Measurements from ENCODE around the gene LPAR6. TPM values are rescaled to one million over a fixed set of nuclear protein-coding genes. Genes with fewer than 3 reads are reported as not detected.

LPAR6 gene
- total and polyA plus RNA-seq, 4 donors = 17.1 to 79.1 (median 26.5) TPM

GRCh38 chr13:48446464-48446863 lies 33.6 kb upstream of the LPAR6 start:
- 95 to 96% methylated on average over 1 of the region's 1 CpG for WGBS, 2 donors
- Histone ChIP-seq H3K27ac (ENCODE audit: low read depth in 1 of 2, low read length in 2 of 2) (peak overlapping the region in 1 of 2 donors; percentile 57), H3K27me3 (ENCODE audit: control insufficient read depth in 1 of 2, insufficient read depth in 2 of 2, low read length in 1 of 2) (no peaks in the 10 kb centered on the region), H3K4me3 (ENCODE audit: low read length in 2 of 2) (no peak overlapping the region), H3K36me3 (ENCODE audit: control insufficient read depth in 1 of 2, insufficient read depth in 2 of 2, low read length in 1 of 2) (no peaks in the 10 kb centered on the region), H3K4me1 (ENCODE audit: control insufficient read depth in 1 of 2, insufficient read depth in 2 of 2, low read length in 2 of 2) (peaks cover 0 to 2% of the 10 kb centered on the region in 2 donors), H3K9me3 (ENCODE audit: control insufficient read depth, low read length) (no peaks in the 10 kb centered on the region)
- peak; percentile 50 for ATAC-seq (ENCODE audit: low FRiP score)
- intact Hi-C loops (cut with DNase I) = loop anchor here (5.0 kb wide), 1 partner anchor 34 kb away; the partner anchor contains the start of gene LPAR6 (in 2 of the 2)
- no peak for DNase-seq

- intact Hi-C loops (cut with DNase I) = no loop called here
- no peaks in the 10 kb centered on the region for H3K27me3 ChIP-seq (ENCODE audit: control insufficient read depth in 1 of 2, insufficient read depth in 2 of 2, low read length in 1 of 2)
- no peak for DNase-seq
- WGBS, 2 donors = 19 to 21% methylated on average over 1 of the region's 1 CpG
- no peak overlapping the region for H3K27ac ChIP-seq (ENCODE audit: low read depth in 1 of 2, low read length in 2 of 2)
- H3K4me1 ChIP-seq (ENCODE audit: control insufficient read depth in 1 of 2, insufficient read depth in 2 of 2, low read length in 2 of 2) = peaks cover 2% of the 10 kb centered on the region in 2 donors
- no peak for ATAC-seq (ENCODE audit: low FRiP score)
- no peaks in the 10 kb centered on the region for H3K36me3 ChIP-seq (ENCODE audit: control insufficient read depth in 1 of 2, insufficient read depth in 2 of 2, low read length in 1 of 2)
- no peaks in the 10 kb centered on the region for H3K9me3 ChIP-seq (ENCODE audit: control insufficient read depth, low read length)
- H3K4me3 ChIP-seq (ENCODE audit: low read length in 2 of 2) = no peak overlapping the region
Measured at GRCh38 chr13:48443442-48444208, 30.7 kb upstream of the LPAR6 start.

GRCh38 chr13:48437371-48437770 lies 24.5 kb upstream of the LPAR6 start:
- H3K9me3 ChIP-seq (ENCODE audit: control insufficient read depth, low read length) = no peaks in the 10 kb centered on the region
- no peaks in the 10 kb centered on the region for H3K27me3 ChIP-seq (ENCODE audit: control insufficient read depth in 1 of 2, insufficient read depth in 2 of 2, low read length in 1 of 2)
- H3K4me1 ChIP-seq (ENCODE audit: control insufficient read depth in 1 of 2, insufficient read depth in 2 of 2, low read length in 2 of 2) = peaks cover 3% of the 10 kb centered on the region in 2 donors
- no peak overlapping the region for H3K4me3 ChIP-seq (ENCODE audit: low read length in 2 of 2)
- no peaks in the 10 kb centered on the region for H3K36me3 ChIP-seq (ENCODE audit: control insufficient read depth in 1 of 2, insufficient read depth in 2 of 2, low read length in 1 of 2)
- peak; percentile 86 to 91 for DNase-seq
- ATAC-seq (ENCODE audit: low FRiP score) = peak; percentile 88
- 2 to 3% methylated on average over 3 of the region's 3 CpGs for WGBS, 2 donors
- peak overlapping the region in 1 of 2 donors; percentile 11 for H3K27ac ChIP-seq (ENCODE audit: low read depth in 1 of 2, low read length in 2 of 2)
- intact Hi-C loops (cut with DNase I) = no loop called here

GRCh38 chr13:48436661-48437288 lies 23.9 kb upstream of the LPAR6 start:
- no peaks in the 10 kb centered on the region for H3K36me3 ChIP-seq (ENCODE audit: control insufficient read depth in 1 of 2, insufficient read depth in 2 of 2, low read length in 1 of 2)
- peak; percentile 15 for ATAC-seq (ENCODE audit: low FRiP score)
- no peak overlapping the region for H3K4me3 ChIP-seq (ENCODE audit: low read length in 2 of 2)
- H3K27me3 ChIP-seq (ENCODE audit: control insufficient read depth in 1 of 2, insufficient read depth in 2 of 2, low read length in 1 of 2) = no peaks in the 10 kb centered on the region
- no peak for DNase-seq
- intact Hi-C loops (cut with DNase I) = no loop called here
- H3K27ac ChIP-seq (ENCODE audit: low read depth in 1 of 2, low read length in 2 of 2) = no peak overlapping the region
- 7 to 20% methylated on average over 2 of the region's 2 CpGs for WGBS, 2 donors
- H3K4me1 ChIP-seq (ENCODE audit: control insufficient read depth in 1 of 2, insufficient read depth in 2 of 2, low read length in 2 of 2) = peaks cover 3% of the 10 kb centered on the region in 2 donors
- no peaks in the 10 kb centered on the region for H3K9me3 ChIP-seq (ENCODE audit: control insufficient read depth, low read length)

- Histone ChIP-seq H3K4me1 (ENCODE audit: control insufficient read depth in 1 of 2, insufficient read depth in 2 of 2, low read length in 2 of 2) (peaks cover 2 to 7% of the 10 kb centered on the region in 2 donors), H3K27ac (ENCODE audit: low read depth in 1 of 2, low read length in 2 of 2) (no peak overlapping the region), H3K27me3 (ENCODE audit: control insufficient read depth in 1 of 2, insufficient read depth in 2 of 2, low read length in 1 of 2) (no peaks in the 10 kb centered on the region), H3K36me3 (ENCODE audit: control insufficient read depth in 1 of 2, insufficient read depth in 2 of 2, low read length in 1 of 2) (no peaks in the 10 kb centered on the region), H3K9me3 (ENCODE audit: control insufficient read depth, low read length) (no peaks in the 10 kb centered on the region), H3K4me3 (ENCODE audit: low read length in 2 of 2) (no peak overlapping the region)
- ATAC-seq (ENCODE audit: low FRiP score) (no peak), DNase-seq (no peak)
- WGBS, 2 donors = 68% methylated on average over 3 of the region's 3 CpGs
- intact Hi-C loops (cut with DNase I) = no loop called here
Measured at GRCh38 chr13:48434200-48434599, 21.3 kb upstream of the LPAR6 start.

- ATAC-seq (ENCODE audit: low FRiP score) = no peak
- Histone ChIP-seq H3K9me3 (ENCODE audit: control insufficient read depth, low read length) (no peaks in the 10 kb centered on the region), H3K27ac (ENCODE audit: low read depth in 1 of 2, low read length in 2 of 2) (no peak overlapping the region), H3K4me1 (ENCODE audit: control insufficient read depth in 1 of 2, insufficient read depth in 2 of 2, low read length in 2 of 2) (peaks cover 0 to 4% of the 10 kb centered on the region in 2 donors), H3K27me3 (ENCODE audit: control insufficient read depth in 1 of 2, insufficient read depth in 2 of 2, low read length in 1 of 2) (no peaks in the 10 kb centered on the region), H3K4me3 (ENCODE audit: low read length in 2 of 2) (no peak overlapping the region), H3K36me3 (ENCODE audit: control insufficient read depth in 1 of 2, insufficient read depth in 2 of 2, low read length in 1 of 2) (no peaks in the 10 kb centered on the region)
- no peak for DNase-seq
- intact Hi-C loops (cut with DNase I) = no loop called here
- 20 to 30% methylated on average over 2 of the region's 2 CpGs for WGBS, 2 donors
Measured at GRCh38 chr13:48431987-48432615, 19.2 kb upstream of the LPAR6 start.

GRCh38 chr13:48431431-48431830 lies 18.5 kb upstream of the LPAR6 start:
- Histone ChIP-seq H3K36me3 (ENCODE audit: control insufficient read depth in 1 of 2, insufficient read depth in 2 of 2, low read length in 1 of 2) (no peaks in the 10 kb centered on the region), H3K4me1 (ENCODE audit: control insufficient read depth in 1 of 2, insufficient read depth in 2 of 2, low read length in 2 of 2) (peaks cover 0 to 4% of the 10 kb centered on the region in 2 donors), H3K4me3 (ENCODE audit: low read length in 2 of 2) (no peak overlapping the region), H3K27ac (ENCODE audit: low read depth in 1 of 2, low read length in 2 of 2) (no peak overlapping the region), H3K27me3 (ENCODE audit: control insufficient read depth in 1 of 2, insufficient read depth in 2 of 2, low read length in 1 of 2) (no peaks in the 10 kb centered on the region), H3K9me3 (ENCODE audit: control insufficient read depth, low read length) (no peaks in the 10 kb centered on the region)
- 42 to 45% methylated on average over 5 of the region's 5 CpGs for WGBS, 2 donors
- no peak for ATAC-seq (ENCODE audit: low FRiP score)
- intact Hi-C loops (cut with DNase I) = no loop called here
- DNase-seq = no peak

GRCh38 chr13:48429886-48430285 lies 17.0 kb upstream of the LPAR6 start:
- Histone ChIP-seq H3K27me3 (ENCODE audit: control insufficient read depth in 1 of 2, insufficient read depth in 2 of 2, low read length in 1 of 2) (no peaks in the 10 kb centered on the region), H3K4me1 (ENCODE audit: control insufficient read depth in 1 of 2, insufficient read depth in 2 of 2, low read length in 2 of 2) (peaks cover 0 to 4% of the 10 kb centered on the region in 2 donors), H3K36me3 (ENCODE audit: control insufficient read depth in 1 of 2, insufficient read depth in 2 of 2, low read length in 1 of 2) (no peaks in the 10 kb centered on the region), H3K27ac (ENCODE audit: low read depth in 1 of 2, low read length in 2 of 2) (no peak overlapping the region), H3K4me3 (ENCODE audit: low read length in 2 of 2) (no peak overlapping the region), H3K9me3 (ENCODE audit: control insufficient read depth, low read length) (no peaks in the 10 kb centered on the region)
- no peak for ATAC-seq (ENCODE audit: low FRiP score)
- no peak for DNase-seq
- intact Hi-C loops (cut with DNase I) = no loop called here
